H9 (cell line): Measurements from ENCODE around the gene ATXN10. TPM values are rescaled to one million over a fixed set of nuclear protein-coding genes. Genes with fewer than 3 reads are reported as not detected.

Experiments
- DNase-seq: peaks from one replicate; pipeline ENCODE4 v3.0.0-alpha.2; 2017
- H2AFZ ChIP-seq: one replicate; pipeline ENCODE4 v1.6.1; 2013; ENCODE audit warnings: mild to moderate bottlenecking, low read length, control low read depth, moderate library complexity
- H2AK5ac ChIP-seq: 2 replicates; pipeline ENCODE4 v1.6.1; 2013; ENCODE audit warnings: low read length, control low read depth, mixed read lengths; ENCODE audit not compliant: insufficient read length
- H2BK120ac ChIP-seq: one replicate; pipeline ENCODE4 v1.6.1; 2013; ENCODE audit warnings: low read depth, mild to moderate bottlenecking, low read length, control low read depth, inconsistent platforms; ENCODE audit not compliant: poor library complexity, severe bottlenecking
- H2BK12ac ChIP-seq: 2 replicates; pipeline ENCODE4 v1.6.1; 2013; ENCODE audit warnings: low read length, control low read depth, mixed read lengths, low read depth; ENCODE audit not compliant: insufficient read length
- H2BK15ac ChIP-seq: 2 replicates; pipeline ENCODE4 v1.6.1; 2013; ENCODE audit warnings: low read depth, low read length, control low read depth
- H2BK20ac ChIP-seq: one replicate; pipeline ENCODE4 v1.6.1; 2013; ENCODE audit warnings: low read depth, mild to moderate bottlenecking, low read length, control low read depth, inconsistent platforms; ENCODE audit not compliant: poor library complexity, severe bottlenecking
- H2BK5ac ChIP-seq: 2 replicates; pipeline ENCODE4 v1.6.1; 2013; ENCODE audit warnings: low read length, control low read depth, mixed read lengths; ENCODE audit not compliant: insufficient read length
- H3K14ac ChIP-seq: 2 replicates; pipeline ENCODE4 v1.6.1; 2013; ENCODE audit warnings: low read length, control low read depth; ENCODE audit not compliant: insufficient read depth
- H3K18ac ChIP-seq: 2 replicates; pipeline ENCODE4 v1.6.1; 2013; ENCODE audit warnings: low read depth, mild to moderate bottlenecking, mixed read lengths, low read length, control low read depth; ENCODE audit not compliant: insufficient read length
- H3K23ac ChIP-seq: 2 replicates; pipeline ENCODE4 v1.6.1; 2013; ENCODE audit warnings: low read length, control low read depth, mixed read lengths, low read depth; ENCODE audit not compliant: insufficient read length
- H3K23me2 ChIP-seq: 2 replicates; pipeline ENCODE4 v1.6.1; 2013; ENCODE audit warnings: low read depth, mild to moderate bottlenecking, mixed read lengths, low read length, control low read depth; ENCODE audit not compliant: insufficient read length, poor library complexity, severe bottlenecking
- H3K27ac ChIP-seq: 2 replicates; pipeline ENCODE4 v1.5.1; 2013; ENCODE audit warnings: low read length, control low read depth, mixed read lengths, low read depth; ENCODE audit not compliant: insufficient read length
- H3K27me3 ChIP-seq: 2 replicates; pipeline ENCODE4 v1.6.1; 2013; ENCODE audit warnings: low read length, control low read depth, inconsistent platforms; ENCODE audit not compliant: insufficient read depth
- H3K4ac ChIP-seq: 2 replicates; pipeline ENCODE4 v1.6.1; 2013; ENCODE audit warnings: low read depth, mild to moderate bottlenecking, control low read depth, inconsistent platforms, low read length, moderate library complexity
- H3K4me1 ChIP-seq: 2 replicates; pipeline ENCODE4 v1.6.1; 2013; ENCODE audit warnings: low read length, control low read depth, inconsistent platforms; ENCODE audit not compliant: insufficient read depth
- H3K4me2 ChIP-seq: 2 replicates; pipeline ENCODE4 v1.6.1; 2013; ENCODE audit warnings: low read length, control low read depth, mixed read lengths; ENCODE audit not compliant: insufficient read length, insufficient read depth
- H3K56ac ChIP-seq: 2 replicates; pipeline ENCODE4 v1.6.1; 2013; ENCODE audit warnings: low read depth, mild to moderate bottlenecking, mixed read lengths, low read length, control low read depth; ENCODE audit not compliant: insufficient read length
- H3K79me1 ChIP-seq: 2 replicates; pipeline ENCODE4 v1.6.1; 2013; ENCODE audit warnings: low read depth, mild to moderate bottlenecking, moderate library complexity, low read length, control low read depth, inconsistent platforms; ENCODE audit not compliant: insufficient read depth, poor library complexity, severe bottlenecking
- H3K79me2 ChIP-seq: 2 replicates; pipeline ENCODE4 v1.6.1; 2013; ENCODE audit warnings: low read length, control low read depth, inconsistent platforms; ENCODE audit not compliant: insufficient read depth
- H3K9ac ChIP-seq: 2 replicates; pipeline ENCODE4 v1.6.1; 2013; ENCODE audit warnings: low read length, control low read depth, mixed read lengths; ENCODE audit not compliant: insufficient read length; ENCODE audit errors: extremely low read depth
- H3K9me3 ChIP-seq: one replicate; pipeline ENCODE4 v1.6.1; 2013; ENCODE audit warnings: low read depth, low read length, inconsistent platforms; ENCODE audit not compliant: control insufficient read depth
- H3T11ph ChIP-seq: one replicate; pipeline ENCODE4 v1.6.1; 2013; ENCODE audit warnings: mild to moderate bottlenecking, low read length, control low read depth, inconsistent platforms
- H4K20me1 ChIP-seq: one replicate; pipeline ENCODE4 v1.6.1; 2013; ENCODE audit not compliant: control insufficient read depth, insufficient read length, insufficient read depth
- H4K5ac ChIP-seq: 2 replicates; pipeline ENCODE4 v1.6.1; 2013; ENCODE audit warnings: low read depth, mild to moderate bottlenecking, mixed read lengths, low read length, control low read depth; ENCODE audit not compliant: insufficient read length
- H4K8ac ChIP-seq: replicated peaks from 2 replicates; pipeline ENCODE4 v1.6.1; 2013; ENCODE audit warnings: low read length, control low read depth, mixed read lengths, low read depth; ENCODE audit not compliant: insufficient read length
- H4K91ac ChIP-seq: 2 replicates; pipeline ENCODE4 v1.6.1; 2013; ENCODE audit warnings: low read depth, mild to moderate bottlenecking, moderate library complexity, mixed read lengths, low read length, control low read depth; ENCODE audit not compliant: insufficient read length
- H3K27ac Mint-ChIP-seq, 3 experiments: 2 replicates in 2 of 3; 3 replicates in 1 of 3; pipeline ENCODE4 v1.8.0; 2020 to 2021; ENCODE audit warnings: mixed read lengths in 3 of 3, mild to moderate bottlenecking in 1 of 3, moderate library complexity in 1 of 3
- H3K27me3 Mint-ChIP-seq: 2 replicates; pipeline ENCODE4 v1.8.0; 2021; ENCODE audit warnings: low read depth, mild to moderate bottlenecking, moderate library complexity, mixed read lengths
- H3K36me3 Mint-ChIP-seq, 3 experiments: 2 replicates in 2 of 3; 3 replicates in 1 of 3; pipeline ENCODE4 v1.8.0; 2020 to 2021; ENCODE audit warnings: low read depth in 3 of 3, mixed read lengths in 3 of 3; ENCODE audit not compliant: insufficient read depth in 1 of 3
- H3K4me1 Mint-ChIP-seq, 2 experiments: 2 replicates each; pipeline ENCODE4 v1.8.0; 2020; ENCODE audit warnings: mixed read lengths in 2 of 2
- H3K4me3 Mint-ChIP-seq, 2 experiments: 2 replicates in 1 of 2; 3 replicates in 1 of 2; pipeline ENCODE4 v1.8.0; 2020 to 2021; ENCODE audit warnings: mild to moderate bottlenecking in 2 of 2, mixed read lengths in 2 of 2, moderate library complexity in 1 of 2
- H3K9me3 Mint-ChIP-seq, 2 experiments: 2 replicates in 1 of 2; 3 replicates in 1 of 2; pipeline ENCODE4 v1.8.0; 2020; ENCODE audit warnings: mild to moderate bottlenecking in 2 of 2, mixed read lengths in 2 of 2, moderate library complexity in 1 of 2
- CTCF ChIP-seq: fragments of 200-600 bp; sonication (generic); conservative IDR thresholded peaks from 3 replicates; pipeline ENCODE4 v1.8.0; 2021; ENCODE audit warnings: antibody characterized with exemption, mild to moderate bottlenecking
- WGBS: extraction: QIAGEN DNeasy Blood & Tissue Kit; methylation state at CpG from one replicate; pipeline ENCODE4 v1.1.7; 2013; ENCODE audit warnings: missing lambda C conversion rate, low lambda C conversion rate, mixed read lengths; ENCODE audit not compliant: insufficient read length; ENCODE audit errors: extremely low coverage; 5-methylcytosine and 5-hydroxymethylcytosine counted together
- total RNA-seq: library from RNA; stranded (reverse); gene quantifications from 2 replicates; pipeline ENCODE4 v1.2.1, GENCODE V29; 2021

ATXN10 gene
- total RNA-seq, 1 experiment from 2014 or later = 210 TPM

DNA sequence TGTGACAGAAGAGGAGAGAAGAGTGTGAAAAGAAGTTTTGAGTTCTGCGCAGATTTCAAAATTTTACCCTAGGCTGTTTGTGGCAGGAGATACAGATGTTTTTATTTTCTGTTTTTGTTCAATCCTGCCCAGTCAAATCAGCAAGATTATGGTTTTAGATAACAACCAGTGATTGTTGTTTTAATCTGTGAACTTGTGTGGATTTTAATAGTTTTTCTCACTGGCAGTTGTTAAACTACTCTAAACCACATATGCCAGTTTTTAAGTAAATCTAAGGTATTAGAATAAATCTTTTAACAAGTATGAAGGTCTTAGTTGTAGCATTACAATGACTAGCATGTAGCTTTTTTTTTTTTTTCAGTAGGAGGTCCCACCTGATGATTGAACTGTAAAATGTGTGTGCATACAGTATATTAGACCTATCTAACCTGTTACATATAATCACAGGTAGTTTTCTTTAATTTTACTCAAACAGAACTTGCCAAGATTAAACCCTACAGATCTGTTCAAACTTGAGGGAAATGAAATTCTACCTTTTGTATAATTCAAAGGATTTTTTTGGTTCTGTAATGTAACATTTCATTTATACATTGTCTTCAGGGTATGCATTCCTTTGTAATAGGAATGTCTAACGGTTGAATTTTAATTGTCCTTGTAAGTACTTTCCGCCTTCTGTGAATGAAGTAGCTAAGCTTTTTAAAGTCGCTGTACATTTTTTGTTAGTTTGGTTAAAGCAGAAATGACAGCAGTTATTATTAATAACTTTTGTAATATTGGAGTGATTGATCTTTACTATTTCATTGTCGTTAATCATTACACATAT, 13.3 kb downstream of the ATXN10 start:
- H3K27me3 Mint-ChIP-seq = no peaks in the 10 kb centered on the region
- H4K20me1 ChIP-seq = no peaks in the 10 kb centered on the region
- H3K4me3 Mint-ChIP-seq = no peak overlapping the region

More for the DNA sequence above, 13.3 kb downstream of the ATXN10 start:
- H3K27ac ChIP-seq = no peak overlapping the region
- H3K79me1 ChIP-seq = peaks cover 16% of the 10 kb centered on the region
- H4K8ac ChIP-seq = no peak overlapping the region
- Mint-ChIP-seq H3K9me3 (no peaks in the 10 kb centered on the region), H3K36me3 (peaks cover 2 to 9% (median 3%) of the 10 kb centered on the region in 3 experiments; a peak in 6 of 7 replicates), H3K4me1 (peaks cover 2 to 8% of the 10 kb centered on the region in 2 experiments; a peak in 3 of 4 replicates), H3K27ac (no peak overlapping the region)
- no peak overlapping the region for H3K4ac ChIP-seq
- no peaks in the 10 kb centered on the region for H3K27me3 ChIP-seq
- no peak overlapping the region for H3K23ac ChIP-seq
- peaks cover 7% of the 10 kb centered on the region for H3K4me1 ChIP-seq
- no peak overlapping the region for H4K5ac ChIP-seq
- no peak overlapping the region for H3K9ac ChIP-seq
- no peak overlapping the region for H2BK12ac ChIP-seq
- no peak overlapping the region for H3K4me2 ChIP-seq
- H3T11ph ChIP-seq = no peak overlapping the region
- no peak overlapping the region for H3K56ac ChIP-seq
- H3K79me2 ChIP-seq = peaks cover 24% of the 10 kb centered on the region; the same call in 1 of the 2 replicates
- H2AK5ac ChIP-seq = no peak overlapping the region
- no peak overlapping the region for H3K14ac ChIP-seq
- no peaks in the 10 kb centered on the region for H3K9me3 ChIP-seq
- H3K23me2 ChIP-seq = no peaks in the 10 kb centered on the region
- no peak for TF ChIP-seq CTCF
- H2BK120ac ChIP-seq = no peak overlapping the region
- H2AFZ ChIP-seq = no peak overlapping the region
- DNase-seq = no peak
- no CpG with 5 or more reads among the region's 5 CpGs for WGBS
- no peak overlapping the region for H2BK15ac ChIP-seq
- no peak overlapping the region for H2BK20ac ChIP-seq
- no peak overlapping the region for H4K91ac ChIP-seq
- no peak overlapping the region for H3K18ac ChIP-seq
- no peak overlapping the region for H2BK5ac ChIP-seq
